DOHH2 (cell line): Measurements from ENCODE around the gene CPZ.

Experiments used
- H3F3A ChIP-seq: fragments of 200-600 bp; sonication (generic), shearing (Covaris generic); 2 replicates; pipeline ENCODE4 v1.6.0; 2016; ENCODE audit warnings: antibody characterized with exemption, mild to moderate bottlenecking; ENCODE audit not compliant: control insufficient read depth, insufficient read depth
- H3K27ac ChIP-seq: fragments of 200-600 bp; sonication (generic); 2 replicates; pipeline ENCODE4 v1.5.1; 2014; ENCODE audit warnings: low read depth, mild to moderate bottlenecking, low read length, moderate library complexity
- H3K27me3 ChIP-seq: fragments of 200-600 bp; sonication (generic); 2 replicates; pipeline ENCODE4 v1.6.1; 2014; ENCODE audit warnings: mild to moderate bottlenecking, low read length, mixed read lengths; ENCODE audit not compliant: control insufficient read depth
- H3K36me3 ChIP-seq: fragments of 200-600 bp; sonication (generic); 2 replicates; pipeline ENCODE4 v1.6.1; 2014; ENCODE audit warnings: mild to moderate bottlenecking, low read length, moderate library complexity, mixed read lengths; ENCODE audit not compliant: control insufficient read depth
- H3K4me1 ChIP-seq: fragments of 200-600 bp; sonication (generic); 2 replicates; pipeline ENCODE4 v1.6.1; 2014; ENCODE audit warnings: mild to moderate bottlenecking, low read length, mixed read lengths; ENCODE audit not compliant: control insufficient read depth
- H3K4me2 ChIP-seq: fragments of 200-600 bp; sonication (generic); 2 replicates; pipeline ENCODE4 v1.6.0; 2014; ENCODE audit warnings: mild to moderate bottlenecking, low read length, moderate library complexity
- H3K4me3 ChIP-seq: fragments of 200-600 bp; sonication (generic); 2 replicates; pipeline ENCODE4 v1.5.1; 2014; ENCODE audit warnings: mild to moderate bottlenecking, low read length, mixed read lengths
- H3K79me2 ChIP-seq: fragments of 200-600 bp; sonication (generic); 2 replicates; pipeline ENCODE4 v1.6.1; 2014; ENCODE audit warnings: mild to moderate bottlenecking, low read length, mixed read lengths; ENCODE audit not compliant: control insufficient read depth
- H3K9me2 ChIP-seq: fragments of 200-600 bp; sonication (generic); replicated peaks from 2 replicates; pipeline ENCODE4 v1.6.1; 2014; ENCODE audit warnings: mild to moderate bottlenecking, low read length, mixed read lengths; ENCODE audit not compliant: control insufficient read depth
- H3K9me3 ChIP-seq: fragments of 200-600 bp; sonication (generic); 2 replicates; pipeline ENCODE4 v1.6.1; 2014; ENCODE audit warnings: antibody characterized with exemption, low read length, mixed read lengths; ENCODE audit not compliant: control insufficient read depth, insufficient read depth
- H4K20me1 ChIP-seq: fragments of 200-600 bp; sonication (generic); 2 replicates; pipeline ENCODE4 v1.6.0; 2014; ENCODE audit warnings: low read depth, mild to moderate bottlenecking, antibody characterized with exemption, low read length, moderate library complexity; ENCODE audit not compliant: control insufficient read depth, insufficient read depth
- EZH2phosphoT487 ChIP-seq: fragments of 200-600 bp; sonication (generic); IDR thresholded peaks from 2 replicates; pipeline ENCODE4 v1.6.1; 2017; ENCODE audit warnings: borderline replicate concordance, mild to moderate bottlenecking, antibody characterized with exemption, low read length, moderate library complexity, mixed read lengths
- TF ChIP-seq, protein P1 (sequence below): fragments of 200-600 bp; sonication (generic); IDR thresholded peaks from one replicate; pipeline ENCODE4 v1.5.1; 2014; ENCODE audit warnings: antibody characterized with exemption, mild to moderate bottlenecking, low read depth, low read length; ENCODE audit not compliant: poor library complexity, severe bottlenecking

The CPZ gene

DNA sequence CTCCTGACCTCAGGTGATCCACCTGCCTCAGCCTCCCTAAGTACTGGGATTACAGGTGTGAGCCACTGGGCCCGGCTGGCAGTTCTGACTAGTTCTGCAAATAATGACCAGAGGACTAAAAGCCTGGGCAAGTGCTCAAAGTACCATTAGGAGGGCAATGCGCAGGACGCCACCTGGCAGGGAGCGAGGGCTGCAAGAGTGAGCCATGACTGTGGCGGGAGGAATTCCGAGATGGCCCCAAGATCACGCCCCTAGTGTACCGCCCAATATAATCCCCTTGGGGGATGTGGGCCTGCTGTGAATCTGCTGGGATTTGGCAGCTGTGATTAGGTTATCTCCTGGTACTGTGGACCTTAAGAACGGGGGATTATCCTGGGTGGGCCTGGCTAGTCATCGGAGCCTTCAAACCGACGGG lies 38.6 kb upstream of the CPZ start:
- Histone ChIP-seq H3F3A (no peaks in the 10 kb centered on the region), H3K9me3 (no peaks in the 10 kb centered on the region), H3K36me3 (no peaks in the 10 kb centered on the region), H3K4me1 (no peaks in the 10 kb centered on the region), H3K4me2 (no peak overlapping the region), H3K4me3 (no peak overlapping the region), H3K79me2 (no peaks in the 10 kb centered on the region), H3K27me3 (no peaks in the 10 kb centered on the region), H3K27ac (no peak overlapping the region), H3K9me2 (no peaks in the 10 kb centered on the region), H4K20me1 (no peaks in the 10 kb centered on the region)
- no peak for TF ChIP-seq EZH2phosphoT487

DNA sequence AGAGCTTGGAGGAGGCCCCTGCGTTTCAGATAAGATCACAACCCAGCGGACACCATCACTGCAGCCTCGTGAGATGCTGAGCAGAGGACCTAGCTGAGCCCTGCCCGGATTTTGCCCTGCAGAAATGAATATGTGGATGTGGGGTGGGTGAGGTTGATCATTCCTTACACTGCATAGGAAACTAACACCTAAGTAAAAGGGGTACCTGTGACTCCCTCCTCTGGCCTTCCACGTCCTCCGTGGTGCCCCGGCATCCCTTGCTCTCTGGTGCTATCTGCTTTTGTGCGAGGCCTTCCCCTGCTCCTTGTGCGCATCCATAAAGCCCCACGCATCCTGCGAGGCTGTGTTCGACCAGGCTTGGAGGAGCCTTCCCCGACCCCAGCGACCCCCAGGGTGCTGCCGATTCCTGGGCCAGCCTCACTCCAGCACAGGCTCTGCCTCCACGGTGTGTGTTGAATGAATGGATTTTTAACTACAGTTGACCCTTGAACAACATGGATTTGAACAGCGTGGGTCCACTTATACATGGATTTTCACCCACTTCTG lies 37.9 kb upstream of the CPZ start:
- Histone ChIP-seq H3K79me2 (no peaks in the 10 kb centered on the region), H3K9me2 (no peaks in the 10 kb centered on the region), H3K4me3 (no peak overlapping the region), H3K27me3 (no peaks in the 10 kb centered on the region), H3F3A (no peaks in the 10 kb centered on the region), H3K27ac (no peak overlapping the region), H4K20me1 (no peaks in the 10 kb centered on the region), H3K4me1 (no peaks in the 10 kb centered on the region), H3K4me2 (no peak overlapping the region), H3K9me3 (no peaks in the 10 kb centered on the region), H3K36me3 (no peaks in the 10 kb centered on the region)
- TF ChIP-seq, protein P1, sequence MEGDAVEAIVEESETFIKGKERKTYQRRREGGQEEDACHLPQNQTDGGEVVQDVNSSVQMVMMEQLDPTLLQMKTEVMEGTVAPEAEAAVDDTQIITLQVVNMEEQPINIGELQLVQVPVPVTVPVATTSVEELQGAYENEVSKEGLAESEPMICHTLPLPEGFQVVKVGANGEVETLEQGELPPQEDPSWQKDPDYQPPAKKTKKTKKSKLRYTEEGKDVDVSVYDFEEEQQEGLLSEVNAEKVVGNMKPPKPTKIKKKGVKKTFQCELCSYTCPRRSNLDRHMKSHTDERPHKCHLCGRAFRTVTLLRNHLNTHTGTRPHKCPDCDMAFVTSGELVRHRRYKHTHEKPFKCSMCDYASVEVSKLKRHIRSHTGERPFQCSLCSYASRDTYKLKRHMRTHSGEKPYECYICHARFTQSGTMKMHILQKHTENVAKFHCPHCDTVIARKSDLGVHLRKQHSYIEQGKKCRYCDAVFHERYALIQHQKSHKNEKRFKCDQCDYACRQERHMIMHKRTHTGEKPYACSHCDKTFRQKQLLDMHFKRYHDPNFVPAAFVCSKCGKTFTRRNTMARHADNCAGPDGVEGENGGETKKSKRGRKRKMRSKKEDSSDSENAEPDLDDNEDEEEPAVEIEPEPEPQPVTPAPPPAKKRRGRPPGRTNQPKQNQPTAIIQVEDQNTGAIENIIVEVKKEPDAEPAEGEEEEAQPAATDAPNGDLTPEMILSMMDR = no peak
- TF ChIP-seq EZH2phosphoT487 = no peak

DNA sequence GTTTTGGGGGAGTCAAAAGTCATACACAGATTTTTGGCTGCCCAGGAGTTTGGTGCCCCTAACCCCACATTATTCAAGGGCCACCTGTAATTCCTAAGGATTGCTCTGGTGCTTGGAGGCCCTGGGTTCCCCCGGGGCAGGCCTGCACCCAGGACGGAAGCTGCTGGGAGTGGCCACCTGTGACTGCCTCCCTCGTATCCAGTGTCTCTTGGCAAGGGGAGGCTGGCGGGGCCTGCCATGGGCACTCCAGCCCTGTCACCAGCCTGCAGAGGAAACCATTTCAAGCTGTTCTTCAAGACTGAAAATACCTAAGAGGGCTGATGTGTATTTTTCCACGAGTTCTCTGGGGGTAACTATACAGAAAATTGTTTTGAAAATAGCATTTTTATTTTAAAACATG lies 36.8 kb upstream of the CPZ start:
- H3K9me2 ChIP-seq = no peaks in the 10 kb centered on the region
- H3K27ac ChIP-seq = no peak overlapping the region
- no peaks in the 10 kb centered on the region for H3K36me3 ChIP-seq
- no peaks in the 10 kb centered on the region for H3K27me3 ChIP-seq
- no peaks in the 10 kb centered on the region for H4K20me1 ChIP-seq
- no peak overlapping the region for H3K4me2 ChIP-seq
- TF ChIP-seq EZH2phosphoT487 = no peak
- TF ChIP-seq, protein P1 = no peak
- H3K4me3 ChIP-seq = no peak overlapping the region
- H3K79me2 ChIP-seq = no peaks in the 10 kb centered on the region
- no peaks in the 10 kb centered on the region for H3F3A ChIP-seq
- no peaks in the 10 kb centered on the region for H3K4me1 ChIP-seq
- no peaks in the 10 kb centered on the region for H3K9me3 ChIP-seq

DNA sequence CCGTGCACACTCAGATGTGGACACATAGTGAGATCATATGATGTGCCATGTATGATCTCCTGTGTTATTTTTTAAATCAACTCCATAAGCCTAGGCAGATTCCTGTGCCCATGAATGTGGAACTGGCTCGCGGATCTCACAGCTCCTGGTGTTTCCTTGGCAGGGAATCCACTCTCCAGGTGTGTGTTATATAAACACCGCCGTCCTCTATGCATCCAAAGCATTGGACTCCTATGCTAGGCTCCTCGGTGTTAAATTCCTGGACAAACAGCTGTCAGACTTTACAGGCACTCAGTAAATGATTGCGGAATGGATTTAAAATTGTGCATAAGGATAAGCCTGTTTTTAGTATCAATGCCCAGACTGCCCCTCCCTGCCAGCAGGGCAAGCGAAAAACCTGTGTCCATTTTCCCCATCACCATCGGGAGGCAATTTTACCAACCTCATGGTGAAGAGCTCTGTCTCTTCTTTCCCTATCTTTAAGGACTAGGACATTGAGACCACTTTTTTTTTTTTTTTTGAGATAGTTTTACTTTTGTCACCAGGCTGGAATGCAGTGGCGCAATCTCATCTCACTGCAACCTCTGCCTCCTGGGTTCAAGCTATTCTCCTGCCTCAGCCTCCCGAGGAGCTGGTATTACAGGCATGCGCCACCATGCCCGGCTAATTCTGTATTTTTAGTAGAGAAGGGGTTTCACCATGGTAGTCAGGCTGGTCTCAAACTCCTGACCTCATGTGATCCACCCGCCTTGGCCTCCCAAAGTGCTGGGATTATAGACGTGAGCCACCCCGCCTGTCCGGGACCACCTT lies 36.0 kb upstream of the CPZ start:
- H3K9me2 ChIP-seq = no peaks in the 10 kb centered on the region
- H4K20me1 ChIP-seq = no peaks in the 10 kb centered on the region
- no peaks in the 10 kb centered on the region for H3F3A ChIP-seq
- H3K79me2 ChIP-seq = no peaks in the 10 kb centered on the region
- TF ChIP-seq EZH2phosphoT487 = no peak
- TF ChIP-seq, protein P1 = no peak
- no peaks in the 10 kb centered on the region for H3K4me1 ChIP-seq
- H3K27me3 ChIP-seq = no peaks in the 10 kb centered on the region
- no peaks in the 10 kb centered on the region for H3K9me3 ChIP-seq
- no peaks in the 10 kb centered on the region for H3K36me3 ChIP-seq
- H3K4me2 ChIP-seq = no peak overlapping the region
- H3K27ac ChIP-seq = no peak overlapping the region
- H3K4me3 ChIP-seq = no peak overlapping the region
